HG02970 (cell line): Measurements from ENCODE around the gene TMEM106C.
"Not testable (repeated sequence)": the region's sequence is repeated elsewhere in the genome, so short reads cannot be mapped to it uniquely, and the experiment has no call there.

Experiments used
- ATAC-seq: cut with Tn5 transposase; IDR thresholded peaks from one replicate; pipeline ENCODE4 v1.9.1; 2021; ENCODE audit warnings: mild to moderate bottlenecking, moderate library complexity, moderate number of reproducible peaks; ENCODE audit not compliant: unreplicated experiment, low FRiP score

The TMEM106C gene

DNA sequence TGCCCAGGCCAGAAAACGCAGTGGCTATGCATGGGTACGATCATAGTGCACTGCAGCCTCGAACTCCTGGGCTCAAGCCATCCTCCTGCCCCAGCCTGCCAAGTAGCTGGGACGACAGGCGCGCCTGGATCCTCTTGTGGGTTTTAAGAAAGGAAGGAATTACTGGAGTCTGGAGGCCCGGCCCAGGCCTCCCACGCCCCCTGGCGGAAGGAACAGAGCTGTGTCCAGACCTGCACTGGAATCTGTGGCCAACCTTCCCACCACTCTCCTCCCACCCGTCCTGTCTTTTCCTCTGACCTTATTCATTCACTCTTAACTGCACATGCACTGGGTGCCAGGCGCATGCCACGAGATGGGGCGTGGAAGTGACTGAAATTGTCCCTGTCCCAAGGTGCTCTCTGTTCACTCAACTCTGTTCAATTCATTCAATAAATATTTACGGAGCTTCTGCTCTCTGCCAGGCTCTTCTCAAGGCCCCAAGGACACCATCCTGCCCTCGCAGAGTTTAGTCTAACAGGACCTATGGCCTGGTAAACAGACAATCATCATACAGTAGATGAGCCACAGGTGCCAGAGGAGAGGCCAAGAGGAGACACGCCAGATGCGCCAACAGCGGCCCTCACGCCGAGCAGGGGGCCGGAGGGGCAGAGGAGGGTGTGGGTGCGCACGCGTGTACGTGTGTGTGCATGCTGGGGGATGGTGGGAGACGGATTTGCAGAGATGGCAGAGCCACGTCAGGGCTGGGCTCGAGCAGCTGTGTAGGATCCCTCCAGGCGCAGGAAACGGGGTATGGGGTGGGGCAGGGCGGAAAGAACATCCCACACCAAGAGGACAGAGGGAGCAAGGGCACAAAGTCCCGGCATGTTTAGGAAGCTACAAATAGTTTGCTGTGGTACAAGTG, 13.7 kb upstream of the TMEM106C start:
- no peak for ATAC-seq

DNA sequence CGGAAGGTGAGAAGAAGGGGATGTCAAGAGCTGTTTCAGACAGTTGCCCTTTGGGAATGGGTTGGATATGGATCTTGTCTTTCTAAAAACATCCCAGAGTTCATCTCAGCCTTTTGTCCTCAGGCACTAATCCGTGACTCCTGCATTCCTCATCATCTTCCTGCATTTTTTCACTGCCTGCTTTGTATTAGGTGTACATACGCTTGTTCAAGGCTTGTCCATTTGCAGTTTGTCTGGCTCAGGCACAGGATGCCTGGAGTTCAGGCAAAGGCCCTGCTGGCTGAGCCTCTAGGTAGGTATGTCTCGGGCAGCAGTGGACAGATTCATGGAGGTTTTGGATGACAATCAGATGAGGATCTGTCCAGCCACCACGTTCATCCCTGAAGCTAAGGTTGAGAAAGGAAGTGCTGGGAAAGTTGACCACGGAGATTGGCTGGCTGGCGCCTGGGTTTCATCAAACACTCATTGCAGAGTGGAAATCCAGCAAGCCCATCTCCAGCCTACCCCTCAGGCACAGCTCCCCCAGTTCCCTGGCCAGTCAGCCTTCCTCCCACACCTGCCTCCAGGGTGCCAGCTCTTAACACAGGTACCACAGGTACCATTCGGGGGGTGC, 12.4 kb upstream of the TMEM106C start:
- no peak for ATAC-seq

DNA sequence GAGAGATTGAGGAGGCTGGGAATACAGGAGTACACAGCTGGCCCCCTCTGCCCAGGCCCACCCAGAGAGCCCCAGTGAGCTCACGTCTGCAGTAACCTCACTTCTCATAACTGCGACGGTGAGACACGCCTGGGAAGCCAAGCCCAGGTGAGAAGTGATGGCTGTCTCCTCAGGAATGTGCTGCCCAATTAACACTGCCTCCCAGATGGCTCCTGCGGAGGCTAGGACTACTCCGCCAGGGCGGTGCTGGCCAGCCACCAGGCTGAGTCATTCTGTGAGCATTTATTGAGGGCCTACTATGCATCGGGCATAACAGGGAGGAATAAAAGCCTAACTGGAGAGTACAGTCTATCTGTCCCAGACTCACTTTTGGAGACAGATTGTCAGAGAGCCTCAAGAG, 9.3 kb upstream of the TMEM106C start:
- no peak for ATAC-seq

DNA sequence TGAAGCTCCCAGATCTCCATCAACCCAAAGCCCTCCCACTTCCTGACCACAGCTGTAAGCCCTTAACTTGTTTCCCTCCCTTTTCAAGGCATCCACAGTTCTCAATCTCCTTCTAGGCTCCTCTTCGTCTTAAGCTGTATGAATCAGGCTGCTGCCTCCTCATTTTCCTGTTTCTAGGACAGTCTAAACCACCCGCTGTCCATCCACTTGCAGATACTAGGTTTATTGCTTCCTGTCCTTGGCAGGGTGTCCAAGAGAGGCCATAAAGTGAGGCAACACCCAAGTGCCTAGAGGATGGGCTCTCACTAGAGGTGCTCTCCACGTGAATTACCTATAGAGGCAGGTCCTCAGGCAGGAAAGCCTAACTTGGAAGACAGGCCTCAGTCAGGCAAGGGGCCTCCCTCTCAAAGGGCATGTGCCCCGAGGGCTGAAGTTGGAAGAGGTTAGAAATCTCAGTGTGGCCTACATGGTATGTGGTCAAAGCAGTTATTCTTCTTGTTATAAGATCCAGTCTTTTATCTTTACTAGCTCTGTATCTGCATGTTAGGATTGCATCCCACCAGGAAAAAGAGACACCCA, 8.8 kb upstream of the TMEM106C start:
- ATAC-seq = no peak

DNA sequence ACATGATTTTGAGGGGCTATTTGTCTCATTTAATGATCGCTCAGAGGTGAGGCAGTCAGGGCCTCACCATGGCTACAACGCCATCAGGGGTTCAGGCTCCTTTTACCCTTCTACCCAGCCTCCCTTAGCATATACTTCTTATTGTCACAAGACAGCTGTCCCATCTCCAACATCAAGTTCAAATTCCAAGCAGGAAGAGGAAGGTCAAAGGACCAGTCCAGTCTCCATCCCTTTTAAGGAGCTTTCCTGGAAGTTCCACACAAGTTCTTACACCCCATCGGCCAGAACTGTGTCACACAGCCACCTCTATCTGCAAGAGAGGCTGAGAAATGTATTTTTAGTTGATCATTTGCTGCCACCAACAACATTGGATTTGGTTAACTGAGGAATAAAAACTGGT, 8.3 kb upstream of the TMEM106C start:
- ATAC-seq = no peak

DNA sequence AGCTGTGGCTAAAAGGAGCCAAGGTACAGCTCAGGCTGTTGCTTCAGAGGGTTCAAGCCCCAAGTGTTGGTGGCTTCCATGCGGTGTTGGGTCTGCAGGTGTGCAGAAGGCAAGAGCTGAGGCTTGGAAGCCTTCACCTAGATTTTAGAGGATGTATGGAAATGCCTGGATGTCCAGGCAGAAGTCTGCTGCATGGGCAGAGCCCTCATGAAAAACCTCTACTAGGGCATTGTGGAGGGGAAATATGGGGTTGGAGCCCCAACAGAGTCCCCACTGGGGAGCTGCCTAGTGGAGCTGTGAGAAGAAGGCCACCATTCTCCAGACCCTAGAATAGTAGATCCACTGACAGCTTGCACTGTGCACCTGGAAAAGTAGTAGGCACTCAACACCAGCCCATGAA, 5.7 kb upstream of the TMEM106C start:
- not testable (repeated sequence) for ATAC-seq

DNA sequence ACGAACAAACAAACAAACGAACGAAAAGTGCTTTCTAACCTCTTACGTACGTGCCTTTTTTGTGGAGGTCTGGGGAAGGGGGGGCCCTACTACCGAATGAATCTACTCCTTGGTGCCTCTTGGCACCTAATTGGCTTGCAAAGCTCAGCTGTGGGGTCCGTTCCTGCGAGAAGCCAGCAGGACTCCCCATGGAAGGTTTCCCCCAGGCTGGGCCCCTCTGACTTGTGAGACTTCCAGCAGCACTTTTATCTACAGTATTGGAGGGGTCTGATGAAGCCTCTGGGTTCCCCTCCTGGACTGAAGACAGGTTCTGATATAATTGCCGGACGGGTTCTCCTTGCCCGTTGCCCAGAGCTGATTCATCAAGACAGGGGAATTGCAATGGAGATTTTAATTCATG, 1.2 kb upstream of the TMEM106C start:
- no peak for ATAC-seq

DNA sequence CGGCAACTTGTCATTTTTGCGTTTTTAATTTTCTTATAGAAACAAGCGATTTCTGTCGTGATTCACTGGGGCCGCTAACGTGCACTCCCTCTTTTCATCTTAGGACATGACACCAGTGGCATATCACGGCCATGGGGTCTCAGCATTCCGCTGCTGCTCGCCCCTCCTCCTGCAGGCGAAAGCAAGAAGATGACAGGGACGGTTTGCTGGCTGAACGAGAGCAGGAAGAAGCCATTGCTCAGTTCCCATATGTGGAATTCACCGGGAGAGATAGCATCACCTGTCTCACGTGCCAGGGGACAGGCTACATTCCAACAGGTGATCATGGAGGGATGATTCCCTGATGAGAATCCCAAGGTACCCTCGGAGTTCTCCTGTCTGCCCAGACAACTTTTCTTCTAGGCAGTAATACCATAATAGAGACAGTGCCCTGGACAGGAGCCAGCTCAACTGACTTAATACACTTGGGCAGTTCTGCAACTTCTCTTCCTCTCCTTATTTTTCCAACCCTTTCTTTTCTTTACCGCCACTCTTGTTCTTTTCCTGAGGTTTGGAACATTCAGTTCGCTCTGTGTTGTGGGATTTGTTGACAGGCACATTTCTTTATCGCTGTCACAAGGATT, 821 bp downstream of the TMEM106C start:
- no peak for ATAC-seq

DNA sequence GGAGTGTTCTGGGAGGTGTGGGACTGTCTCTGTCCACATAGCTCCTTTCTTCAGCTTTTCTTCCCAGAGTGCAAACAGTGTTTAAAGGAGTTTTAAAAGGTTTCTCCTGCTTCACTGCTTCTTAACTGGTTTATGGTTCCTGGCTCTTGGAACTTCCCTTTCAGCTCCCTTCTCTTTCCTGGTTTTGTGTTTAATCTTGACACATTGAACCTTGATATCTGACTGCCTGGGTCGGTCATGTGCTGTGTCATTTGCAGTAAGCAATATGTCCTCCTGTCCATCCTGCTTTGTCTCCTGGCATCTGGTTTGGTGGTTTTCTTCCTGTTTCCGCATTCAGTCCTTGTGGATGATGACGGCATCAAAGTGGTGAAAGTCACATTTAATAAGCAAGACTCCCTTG, 2.2 kb downstream of the TMEM106C start:
- ATAC-seq = no peak

DNA sequence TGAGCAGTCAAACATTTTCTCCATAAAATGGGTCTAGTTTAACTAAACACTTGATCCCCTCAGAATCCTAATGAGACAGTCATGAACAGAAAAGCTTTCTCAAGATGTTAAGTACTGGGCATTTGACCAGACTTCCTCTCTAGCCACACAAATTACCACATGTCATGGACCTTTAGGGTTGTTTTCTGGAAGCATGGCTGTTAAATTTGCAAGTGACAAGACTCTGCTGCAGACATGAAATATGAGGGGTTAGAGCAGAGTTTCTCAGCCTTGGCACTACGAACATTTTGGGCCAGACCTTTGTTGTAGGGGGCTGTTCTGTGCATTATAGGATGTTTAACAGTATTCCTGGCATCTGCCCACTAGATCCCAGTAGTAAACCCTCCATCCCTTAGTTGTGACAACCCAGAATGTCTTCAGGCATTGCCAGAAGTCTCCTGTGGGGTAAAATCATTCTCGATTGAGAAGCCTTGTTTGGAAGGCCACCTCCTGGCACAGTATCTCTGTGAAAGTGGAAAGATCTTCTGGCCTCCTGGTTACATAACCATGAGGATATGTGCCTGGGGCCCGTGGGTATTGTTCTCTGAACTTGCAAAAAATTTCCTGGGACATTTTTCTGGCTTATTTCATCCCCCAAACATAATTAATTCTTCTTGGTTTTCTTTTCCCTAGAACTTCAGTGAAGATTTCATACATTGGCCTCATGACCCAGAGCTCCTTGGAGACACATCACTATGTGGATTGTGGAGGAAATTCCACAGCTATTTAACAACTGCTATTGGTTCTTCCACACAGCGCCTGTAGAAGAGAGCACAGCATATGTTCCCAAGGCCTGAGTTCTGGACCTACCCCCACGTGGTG, 4.3 kb downstream of the TMEM106C start:
- ATAC-seq = no peak

DNA sequence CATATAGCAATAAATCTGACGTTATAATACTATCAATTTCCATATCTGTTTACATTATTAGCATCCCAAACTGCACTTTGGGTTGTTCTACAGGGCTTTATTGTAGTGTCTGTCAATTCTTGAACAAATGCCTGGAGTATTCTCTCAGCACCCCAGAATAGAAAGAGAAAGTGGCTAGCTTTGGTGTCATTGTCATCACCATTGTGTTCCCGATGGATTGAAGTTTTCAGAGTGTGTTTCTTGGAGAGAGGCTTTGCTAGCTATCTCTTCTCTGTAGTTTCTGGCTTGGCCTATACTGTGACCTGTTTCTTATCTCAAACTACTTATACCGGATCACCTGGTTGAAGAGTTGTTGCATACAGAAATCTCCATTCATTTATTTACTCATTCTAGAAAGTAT, 6.4 kb downstream of the TMEM106C start:
- no peak for ATAC-seq

DNA sequence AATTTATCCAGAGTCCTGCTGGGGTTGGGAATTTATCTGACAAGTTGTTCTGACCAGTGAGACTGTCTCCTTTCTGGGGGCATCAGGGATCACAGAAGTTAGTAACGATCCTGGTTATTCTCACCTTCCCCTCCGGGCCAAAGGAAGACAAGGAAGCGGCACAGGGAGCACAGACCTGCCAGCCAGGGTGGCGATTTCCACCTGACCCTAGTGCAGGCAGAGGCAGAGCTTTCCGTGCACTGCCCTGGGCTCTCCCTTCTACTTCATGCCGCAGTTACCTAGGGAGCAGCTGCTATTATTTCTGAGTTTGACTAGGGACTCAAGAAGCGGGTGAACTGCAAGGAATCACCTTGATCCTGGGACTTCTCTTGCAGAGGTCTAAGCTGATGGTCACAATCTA, 7.4 kb downstream of the TMEM106C start:
- no peak for ATAC-seq

DNA sequence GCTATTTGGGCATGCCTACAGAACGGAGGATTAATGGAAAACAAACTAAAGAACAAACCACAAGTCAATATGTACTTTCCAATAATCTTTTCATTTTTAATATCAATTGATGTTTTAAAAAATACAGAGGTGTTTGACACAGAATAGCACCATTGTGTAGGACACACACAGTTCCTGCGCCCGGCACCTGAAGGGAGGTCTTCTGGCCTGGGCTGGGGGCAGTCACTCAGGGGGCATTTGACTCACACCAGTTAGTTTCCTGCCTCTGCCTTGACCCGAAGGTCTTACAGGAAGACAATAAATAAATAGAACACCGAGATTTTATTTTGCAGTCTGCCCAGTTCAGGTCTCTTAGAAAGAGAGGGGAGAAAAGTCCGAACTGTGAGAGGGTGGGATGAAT, 9.5 kb downstream of the TMEM106C start:
- no peak for ATAC-seq

DNA sequence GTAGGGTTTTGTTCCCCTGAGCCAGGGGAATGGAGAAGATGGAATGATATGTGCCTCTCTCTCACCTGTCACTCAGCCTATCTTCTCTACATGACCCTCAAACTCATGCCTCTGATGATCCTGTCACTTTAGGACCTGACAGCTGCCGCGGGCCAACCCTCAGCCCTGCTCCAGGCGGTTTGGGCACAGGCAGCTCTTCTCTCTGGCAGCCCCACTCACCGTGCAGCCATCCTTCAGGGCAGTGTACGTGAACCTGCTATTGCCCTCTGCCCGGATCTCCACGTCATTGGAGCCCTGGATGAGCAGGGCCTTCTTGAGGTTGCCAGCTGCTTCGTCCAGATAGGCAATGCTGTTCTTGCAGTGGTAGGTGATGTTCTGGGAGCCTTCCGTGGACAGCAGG, 10.5 kb downstream of the TMEM106C start:
- ATAC-seq = no peak

DNA sequence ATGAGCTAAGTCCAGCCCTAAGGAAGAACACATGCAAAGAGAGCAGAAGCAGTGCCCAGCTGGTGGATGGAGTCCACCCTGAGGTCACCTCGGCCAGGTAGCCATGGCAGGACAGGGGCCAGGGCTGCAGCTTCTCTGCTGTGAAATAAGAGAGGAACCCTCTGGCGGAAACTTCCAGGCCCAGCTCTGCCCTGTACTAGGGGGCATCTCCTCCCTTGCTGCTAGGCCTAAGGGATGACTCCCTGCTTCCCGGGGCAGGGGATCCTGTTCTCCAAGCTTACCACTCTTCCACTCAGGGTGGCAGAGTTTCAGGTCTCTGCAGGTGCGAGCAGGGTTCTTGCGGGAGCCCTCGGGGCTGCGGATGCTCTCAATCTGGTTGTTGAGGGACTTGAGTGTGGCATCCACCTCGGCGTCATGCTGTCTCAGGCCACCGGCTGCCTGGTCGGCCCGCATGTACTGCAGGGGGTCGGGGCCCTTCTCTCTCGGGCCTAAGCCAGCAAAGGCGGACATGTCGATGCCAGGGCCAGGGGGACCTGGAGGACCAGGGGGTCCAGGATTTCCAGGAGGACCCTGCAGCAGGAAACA, 11.7 kb downstream of the TMEM106C start:
- no peak for ATAC-seq

DNA sequence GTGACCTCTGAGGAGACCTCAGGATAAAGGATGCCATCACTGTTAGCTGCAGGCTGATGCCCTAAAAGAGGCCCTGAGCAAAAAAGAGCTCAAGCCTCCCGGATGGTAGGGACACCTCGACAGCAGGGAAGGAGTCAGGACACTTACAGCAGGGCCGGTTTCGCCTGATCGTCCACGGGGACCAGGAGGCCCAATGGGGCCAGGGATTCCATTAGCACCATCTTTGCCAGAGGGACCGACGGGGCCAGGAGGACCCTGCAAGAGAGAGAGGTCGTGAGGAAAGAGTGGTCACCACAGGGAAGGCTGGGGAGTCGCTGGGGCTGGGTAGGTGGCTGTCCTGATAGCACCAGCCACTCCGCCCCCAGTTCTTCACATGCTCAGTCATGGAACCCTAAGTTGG, 12.4 kb downstream of the TMEM106C start:
- ATAC-seq = no peak

DNA sequence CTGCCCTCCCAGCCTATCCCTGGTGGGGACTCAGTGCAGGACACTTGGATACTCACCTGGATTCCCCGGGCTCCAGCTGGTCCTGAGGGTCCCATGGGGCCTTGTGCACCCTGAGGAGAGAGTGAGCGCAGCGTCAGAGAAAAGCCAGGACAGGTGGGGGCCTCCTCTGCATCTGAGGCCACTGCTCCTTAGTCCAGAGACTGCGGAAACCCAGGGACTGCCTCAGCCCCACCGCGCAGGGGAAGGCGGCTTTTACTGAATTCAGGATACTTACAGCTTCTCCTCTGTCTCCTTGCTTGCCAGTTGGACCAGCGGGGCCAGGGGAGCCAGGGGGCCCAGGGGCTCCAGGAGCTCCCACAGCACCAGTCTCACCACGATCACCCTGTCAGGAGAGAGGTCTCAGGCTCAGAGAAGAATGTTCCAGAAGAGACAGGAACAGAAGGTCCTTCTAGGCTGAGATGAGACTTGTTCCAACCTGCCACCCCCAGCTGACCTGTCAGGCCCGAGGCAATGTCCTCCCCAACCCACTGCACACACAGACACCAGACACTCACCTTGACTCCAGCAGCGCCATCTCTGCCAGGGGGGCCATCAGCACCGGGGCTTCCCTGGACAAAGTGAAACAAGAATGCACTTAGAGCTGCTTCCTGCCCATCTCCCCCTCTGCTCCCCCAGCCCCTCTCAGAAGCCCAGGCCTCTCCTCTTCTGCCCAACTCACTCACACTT, 13.8 kb downstream of the TMEM106C start:
- ATAC-seq = no peak

DNA sequence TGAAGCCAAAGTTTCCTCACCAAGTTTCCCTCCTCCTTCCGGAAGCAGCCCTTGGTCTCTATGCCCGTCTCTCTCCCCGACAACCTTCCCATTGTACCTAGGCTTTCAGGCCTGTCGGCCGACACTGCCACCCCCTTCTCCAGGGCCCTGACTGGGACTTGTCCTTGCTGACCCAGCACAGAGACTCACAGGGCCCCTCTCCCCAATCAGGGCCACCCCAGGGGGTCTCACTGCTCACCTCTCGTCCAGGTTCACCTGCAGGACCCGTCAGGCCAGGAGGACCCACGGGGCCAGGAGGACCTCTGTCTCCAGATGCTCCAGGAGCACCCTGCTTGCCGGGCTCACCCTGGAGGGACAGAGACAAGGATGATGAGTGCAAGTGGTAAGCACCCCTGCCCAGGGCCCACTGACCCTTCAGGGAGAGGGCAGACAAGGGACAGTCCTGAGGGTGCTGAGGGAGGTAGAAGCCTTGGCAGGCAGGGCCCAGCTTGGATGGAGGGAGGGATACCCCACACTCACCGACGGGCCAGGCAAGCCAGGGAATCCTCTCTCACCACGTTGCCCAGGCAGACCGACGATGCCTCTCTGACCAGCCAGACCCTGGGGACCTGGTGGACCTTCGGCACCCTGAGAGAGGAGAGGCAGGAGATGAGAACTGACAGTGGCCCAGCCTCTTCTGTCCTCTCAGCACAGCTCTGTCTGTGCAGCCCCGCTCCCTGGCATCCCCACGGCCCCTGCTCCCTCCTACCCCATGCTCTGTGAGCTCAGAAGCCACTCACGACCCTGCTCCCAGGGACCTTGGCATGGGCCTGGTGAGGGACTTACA, 14.6 kb downstream of the TMEM106C start:
- ATAC-seq = no peak

DNA sequence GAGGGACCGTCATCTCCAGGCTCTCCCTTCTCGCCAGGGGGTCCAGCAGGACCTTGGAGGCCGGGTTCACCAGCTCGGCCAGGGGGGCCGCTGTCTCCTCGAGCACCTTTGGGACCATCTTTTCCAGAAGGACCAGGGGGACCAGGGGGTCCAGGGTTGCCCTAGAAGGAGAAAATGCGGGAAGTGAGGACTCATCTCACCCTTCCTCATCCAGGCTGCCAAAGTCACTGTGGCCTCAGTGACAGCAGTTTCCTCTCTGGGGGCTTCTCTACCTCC, 15.1 kb downstream of the TMEM106C start:
- no peak for ATAC-seq
